Camera-type eye (tissue), 1 donor: ENCODE measurements around the gene KIAA1210. TPM values are rescaled to one million over a fixed set of nuclear protein-coding genes. Genes with fewer than 3 reads are reported as not detected.

Experiments
- total RNA-seq: library from RNA; depleted of rRNA; stranded (reverse); fragments of >200 nt; gene quantifications from one replicate; pipeline ENCODE4 v1.2.3, GENCODE V29; 2014

The KIAA1210 gene
- total RNA-seq, result 0.33 TPM

DNA sequence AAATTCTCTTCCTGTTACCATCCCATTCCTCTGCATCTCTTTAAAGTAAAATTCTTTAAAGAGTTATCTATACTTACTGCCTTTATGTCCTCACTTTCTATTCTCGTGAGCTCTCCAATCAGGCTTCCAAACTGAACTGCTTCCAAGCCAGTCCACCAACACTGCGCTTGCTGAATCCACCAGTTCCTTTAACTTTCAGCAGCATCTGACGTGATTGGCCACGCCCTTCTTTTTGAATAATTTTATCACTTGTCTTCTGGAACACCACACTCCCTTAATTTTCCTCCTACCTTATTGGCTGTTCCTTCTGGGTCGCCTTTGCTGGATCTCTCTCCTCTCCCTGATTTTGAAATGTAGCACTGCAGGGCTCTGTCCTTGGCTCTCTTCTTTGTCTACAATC, at the start of gene KIAA1210:
KIAA1210 (minus strand) TSS at position 163 of the 400 bp plus-strand sequence. CDS start 4,170 bp downstream, outside the sequence.

DNA sequence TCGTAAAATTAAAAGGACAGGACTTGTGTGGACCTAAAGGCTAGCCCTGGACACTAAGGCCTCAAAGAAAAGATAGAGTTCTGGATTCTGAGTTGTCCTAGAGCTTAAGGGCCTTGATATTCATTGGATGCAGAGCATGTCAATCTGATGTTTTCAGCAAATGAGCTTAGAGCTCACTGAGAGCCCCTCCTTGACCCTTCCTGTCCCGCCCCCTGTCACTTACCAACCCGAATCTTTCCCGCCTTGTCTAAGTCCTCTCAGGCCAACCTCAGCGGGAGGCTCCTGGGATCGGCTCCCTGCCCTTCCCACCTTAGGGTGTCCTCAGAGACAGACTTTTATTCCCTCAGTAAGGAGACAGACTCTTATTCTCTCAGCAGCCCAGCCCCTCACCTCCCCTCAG, 54.9 kb downstream of the KIAA1210 start, which contains the start of gene CT47C1:
CT47C1 (plus strand) TSS at position 250 of the 400 bp plus-strand sequence. CDS start 233 bp downstream, outside the sequence.

Other genes with a start within 250 kb of the KIAA1210 start
- gene LONRF3, start 153.2 kb downstream of the KIAA1210 start, total RNA-seq, result 5.0 TPM
- gene CT47C1, start 54.8 kb downstream of the KIAA1210 start, total RNA-seq, result not detected
- 162 TPM for gene PGRMC1, start 108.5 kb upstream of the KIAA1210 start, total RNA-seq